ENCODE results near the gene PSMB2.

PSMB2 gene

GRCh38 chr1:35650416-35650815 is 9.1 kb upstream of the PSMB2 start:
- no peak overlapping the region for H3K4me3 ChIP-seq
- H3K27ac ChIP-seq, result no peak overlapping the region

GRCh38 chr1:35646043-35646442 is 4.7 kb upstream of the PSMB2 start:
- no peak overlapping the region for H3K4me3 ChIP-seq
- H3K27ac ChIP-seq, result no peak overlapping the region

- no peak overlapping the region for H3K27ac ChIP-seq
- H3K4me3 ChIP-seq, result no peak overlapping the region
Measured at GRCh38 chr1:35644204-35644603, 2.9 kb upstream of the PSMB2 start.

- peak overlapping the region in 16 of 21 experiments; percentile 1 to 96 (median 88) for H3K27ac ChIP-seq
- H3K4me3 ChIP-seq, result peak overlapping the region; percentile 73 to 96 (median 89)
Measured at GRCh38 chr1:35642471-35642955, 1.2 kb upstream of the PSMB2 start.

- peak overlapping the region; percentile 56 to 96 (median 87) for H3K27ac ChIP-seq
- H3K4me3 ChIP-seq, result peak overlapping the region; percentile 73 to 96 (median 89)
Measured at GRCh38 chr1:35640380-35641232, 720 bp downstream of the PSMB2 start.

GRCh38 chr1:35637401-35637809 is 3.9 kb downstream of the PSMB2 start:
- peak overlapping the region in 3 of 7 experiments; percentile 3 to 25 (median 8) for H3K4me3 ChIP-seq
- peak overlapping the region in 20 of 21 experiments; percentile 1 to 93 (median 60) for H3K27ac ChIP-seq

- Histone ChIP-seq H3K4me3 (no peak overlapping the region), H3K27ac (no peak overlapping the region)
Measured at GRCh38 chr1:35633547-35633946, 7.8 kb downstream of the PSMB2 start.

- no peak overlapping the region for H3K4me3 ChIP-seq
- H3K27ac ChIP-seq, result no peak overlapping the region
Measured at GRCh38 chr1:35631396-35631795, 9.9 kb downstream of the PSMB2 start.

GRCh38 chr1:35629051-35629450 is 12.3 kb downstream of the PSMB2 start:
- Histone ChIP-seq H3K27ac (no peak overlapping the region), H3K4me3 (no peak overlapping the region)

- H3K27ac ChIP-seq, result no peak overlapping the region
- no peak overlapping the region for H3K4me3 ChIP-seq
Measured at GRCh38 chr1:35623832-35624231, 17.5 kb downstream of the PSMB2 start.

- Histone ChIP-seq H3K27ac (no peak overlapping the region), H3K4me3 (no peak overlapping the region)
Measured at GRCh38 chr1:35622510-35623178, 18.7 kb downstream of the PSMB2 start.

GRCh38 chr1:35619237-35620121 is 21.8 kb downstream of the PSMB2 start:
- Histone ChIP-seq H3K27ac (no peak overlapping the region), H3K4me3 (no peak overlapping the region)

- H3K4me3 ChIP-seq, result no peak overlapping the region
Measured at GRCh38 chr1:35615440-35615839, 25.9 kb downstream of the PSMB2 start.

GRCh38 chr1:35611655-35612054 is 29.7 kb downstream of the PSMB2 start:
- H3K27ac ChIP-seq, result no peak overlapping the region
- no peak overlapping the region for H3K4me3 ChIP-seq

More at GRCh38 chr1:35615440-35615839, 25.9 kb downstream of the PSMB2 start:
- H3K27ac ChIP-seq, result no peak overlapping the region

- H3K4me3 ChIP-seq, result no peak overlapping the region
Measured at GRCh38 chr1:35605867-35606182, 35.5 kb downstream of the PSMB2 start.

GRCh38 chr1:35605071-35605866 is 36.1 kb downstream of the PSMB2 start:
- H3K27ac ChIP-seq, result no peak overlapping the region
- H3K4me3 ChIP-seq, result no peak overlapping the region

More at GRCh38 chr1:35605867-35606182, 35.5 kb downstream of the PSMB2 start:
- no peak overlapping the region for H3K27ac ChIP-seq

- no peak overlapping the region for H3K27ac ChIP-seq
- no peak overlapping the region for H3K4me3 ChIP-seq
Measured at GRCh38 chr1:35603941-35604340, 37.4 kb downstream of the PSMB2 start.

GRCh38 chr1:35603468-35603867 is 37.9 kb downstream of the PSMB2 start:
- H3K27ac ChIP-seq, result no peak overlapping the region
- no peak overlapping the region for H3K4me3 ChIP-seq

GRCh38 chr1:35600593-35600992 is 40.7 kb downstream of the PSMB2 start:
- H3K27ac ChIP-seq, result no peak overlapping the region
- H3K4me3 ChIP-seq, result no peak overlapping the region

Data from skin epidermis (tissue), 12 donors.